ENCODE measurements around the gene PPP1CC. TPM values are rescaled to one million over a fixed set of nuclear protein-coding genes. Genes with fewer than 3 reads are reported as not detected.

The PPP1CC gene
- total and polyA plus RNA-seq, 7 donors, result 107 to 272 (median 153) TPM

- intact Hi-C loops (cut with DNase I), result no loop called here
- WGBS, 2 donors, result 61 to 71% methylated on average over 7 of the region's 7 CpGs
- no peaks in the 10 kb centered on the region for H3K36me3 ChIP-seq
- DNase-seq, result peak; percentile 74
- H3K4me3 ChIP-seq, result no peak overlapping the region
- no peaks in the 10 kb centered on the region for H3K27me3 ChIP-seq
- H3K27ac ChIP-seq, result peak overlapping the region in 2 of 4 donors; percentile 14 to 51
- peaks cover 0 to 27% (median 10%) of the 10 kb centered on the region in 4 donors for H3K4me1 ChIP-seq
- no peaks in the 10 kb centered on the region for H3K9me3 ChIP-seq
- TF ChIP-seq EP300 (IDR thresholded peaks at IDR 0.05) (no peak), POLR2AphosphoS5 (IDR thresholded peaks at IDR 0.05) (no peak), POLR2A (IDR thresholded peaks at IDR 0.05) (no peak), CTCF (IDR thresholded peaks at IDR 0.05) (no peak)
These were observed 49.0 kb downstream of the PPP1CC start for GRCh38 chr12:110693731-110694130.

GRCh38 chr12:110690127-110690430 is 52.6 kb downstream of the PPP1CC start:
- intact Hi-C loops (cut with DNase I), result no loop called here
- H3K4me1 ChIP-seq, result peaks cover 0 to 24% (median 15%) of the 10 kb centered on the region in 4 donors
- peak overlapping the region in 3 of 4 donors; percentile 67 to 74 (median 71) for H3K27ac ChIP-seq
- no peaks in the 10 kb centered on the region for H3K27me3 ChIP-seq
- no peak overlapping the region for H3K4me3 ChIP-seq
- no peaks in the 10 kb centered on the region for H3K9me3 ChIP-seq
- TF ChIP-seq CTCF (IDR thresholded peaks at IDR 0.05), result no peak
- TF ChIP-seq POLR2A (IDR thresholded peaks at IDR 0.05), result no peak
- no peak for TF ChIP-seq POLR2AphosphoS5 (IDR thresholded peaks at IDR 0.05)
- no peak for TF ChIP-seq EP300 (IDR thresholded peaks at IDR 0.05)
- H3K36me3 ChIP-seq, result no peaks in the 10 kb centered on the region
- DNase-seq, result no peak
- 21 to 54% methylated on average over 4 of the region's 4 CpGs for WGBS, 2 donors

- intact Hi-C loops (cut with DNase I), result no loop called here
- peak; percentile 81 for DNase-seq
- TF ChIP-seq POLR2AphosphoS5 (IDR thresholded peaks at IDR 0.05) (peak in 2 of 4 donors; percentile 35 to 41), POLR2A (IDR thresholded peaks at IDR 0.05) (no peak)
- Histone ChIP-seq H3K4me3 (peak overlapping the region; percentile 53 to 82 (median 69)), H3K27ac (peak overlapping the region; percentile 51 to 74 (median 69)), H3K27me3 (no peaks in the 10 kb centered on the region), H3K36me3 (no peaks in the 10 kb centered on the region), H3K4me1 (peaks cover 0 to 24% (median 15%) of the 10 kb centered on the region in 4 donors), H3K9me3 (no peaks in the 10 kb centered on the region)
- WGBS, 2 donors, result 1% methylated on average over 38 of the region's 38 CpGs
These were observed 53.2 kb downstream of the PPP1CC start for GRCh38 chr12:110689281-110690126.

GRCh38 chr12:110688446-110689280 is 54.0 kb downstream of the PPP1CC start, which contains the start of gene HVCN1:
Gene HVCN1, minus strand, starts transcription at chr12:110689115. Its CDS starts 5,870 bp downstream, at chr12:110683245.
- H3K9me3 ChIP-seq, result no peaks in the 10 kb centered on the region
- DNase-seq, result peak; percentile 75
- H3K27ac ChIP-seq, result peak within 1 kb of the TSS; percentile 51 to 74 (median 69)
- TF ChIP-seq EP300 (IDR thresholded peaks at IDR 0.05) (no peak), POLR2AphosphoS5 (IDR thresholded peaks at IDR 0.05) (peak in 1 of 4 donors; percentile 25)
- 2 to 4% methylated on average over 64 of the region's 64 CpGs for WGBS, 2 donors
- peaks cover 0 to 24% (median 15%) of the 10 kb centered on the region in 4 donors for H3K4me1 ChIP-seq
- no peaks in the 10 kb centered on the region for H3K27me3 ChIP-seq
- peak within 1 kb of the TSS; percentile 53 to 82 (median 69) for H3K4me3 ChIP-seq
- intact Hi-C loops (cut with DNase I), result no loop called here
- no peaks in the 10 kb centered on the region for H3K36me3 ChIP-seq

- Histone ChIP-seq H3K36me3 (no peaks in the 10 kb centered on the region), H3K4me1 (peaks cover 0 to 24% (median 15%) of the 10 kb centered on the region in 4 donors), H3K9me3 (no peaks in the 10 kb centered on the region), H3K4me3 (no peak overlapping the region), H3K27ac (no peak overlapping the region), H3K27me3 (no peaks in the 10 kb centered on the region)
- DNase-seq, result peak; percentile 56
- TF ChIP-seq POLR2AphosphoS5 (IDR thresholded peaks at IDR 0.05), result no peak
- TF ChIP-seq EP300 (IDR thresholded peaks at IDR 0.05), result no peak
- TF ChIP-seq POLR2A (IDR thresholded peaks at IDR 0.05), result no peak
- no peak for TF ChIP-seq CTCF (IDR thresholded peaks at IDR 0.05)
- intact Hi-C loops (cut with DNase I), result no loop called here
- WGBS, 2 donors, result 85 to 87% methylated on average over 15 of the region's 15 CpGs
These were observed 55.1 kb downstream of the PPP1CC start for GRCh38 chr12:110687396-110688169.
